Stimulated activated CD4-positive, alpha-beta T cell treated with anti-CD3 and anti-CD28 coated beads, TNF-alpha, amount 100 ng/mL, for 1 hour (primary cell): ENCODE measurements around the gene CRIP3.
"Not testable (repeated sequence)": the region's sequence is repeated elsewhere in the genome, so short reads cannot be mapped to it uniquely, and the experiment has no call there.

ENCODE experiments used
- DNase-seq, 3 donors: peaks; one replicate each; pipeline ENCODE4 v3.0.0-alpha.2; 2020; ENCODE audit warnings: low read depth in 3 of 3, low spot score in 1 of 3

Gene CRIP3

GRCh38 chr6:43307451-43308100 is 1.1 kb downstream of the CRIP3 start:
- no peak for DNase-seq

- DNase-seq: no peak
These were observed 2.5 kb downstream of the CRIP3 start for GRCh38 chr6:43306086-43306485.

- DNase-seq: no peak
These were observed 3.7 kb downstream of the CRIP3 start for GRCh38 chr6:43304882-43305281.

- DNase-seq: no peak
These were observed 4.3 kb downstream of the CRIP3 start for GRCh38 chr6:43304361-43304760.

GRCh38 chr6:43303751-43304331 is 4.8 kb downstream of the CRIP3 start:
- no peak for DNase-seq

GRCh38 chr6:43303006-43303405 is 5.6 kb downstream of the CRIP3 start:
- not testable (repeated sequence) for DNase-seq

- DNase-seq: no peak
These were observed 6.5 kb downstream of the CRIP3 start for GRCh38 chr6:43302126-43302525.

- DNase-seq: no peak
These were observed 7.3 kb downstream of the CRIP3 start for GRCh38 chr6:43301081-43301870.

- DNase-seq: no peak
These were observed 9.0 kb downstream of the CRIP3 start for GRCh38 chr6:43299338-43300293.

GRCh38 chr6:43298565-43299337 is 9.9 kb downstream of the CRIP3 start:
- DNase-seq: no peak

- no peak for DNase-seq
These were observed 10.7 kb downstream of the CRIP3 start, which contains the start of gene SLC22A7 for GRCh38 chr6:43297644-43298564. TSS of gene SLC22A7 (plus strand) at chr6:43298260. CDS start at chr6:43298359, 99 bp downstream.

- DNase-seq: no peak
These were observed 11.7 kb downstream of the CRIP3 start for GRCh38 chr6:43296780-43297497.

GRCh38 chr6:43295456-43295855 is 13.2 kb downstream of the CRIP3 start:
- DNase-seq: no peak

- no peak for DNase-seq
These were observed 14.1 kb downstream of the CRIP3 start for GRCh38 chr6:43294536-43294935.

- DNase-seq: no peak
These were observed 14.9 kb downstream of the CRIP3 start for GRCh38 chr6:43293698-43294097.

GRCh38 chr6:43292763-43293318 is 15.8 kb downstream of the CRIP3 start:
- DNase-seq: no peak

GRCh38 chr6:43292341-43292740 is 16.3 kb downstream of the CRIP3 start:
- no peak for DNase-seq

- DNase-seq: no peak
These were observed 16.9 kb downstream of the CRIP3 start for GRCh38 chr6:43291708-43292107.
